CD4-positive, alpha-beta T cell treated with Interleukin-17A for 4 hours (primary cell): ENCODE results near the gene ZNF200.
"Not testable (repeated sequence)": the region's sequence is repeated elsewhere in the genome, so short reads cannot be mapped to it uniquely, and the experiment has no call there.

ENCODE experiments used
- DNase-seq: peaks from one replicate; pipeline ENCODE4 v3.0.0-alpha.2; 2020; ENCODE audit warnings: mixed read lengths

The ZNF200 gene

DNA sequence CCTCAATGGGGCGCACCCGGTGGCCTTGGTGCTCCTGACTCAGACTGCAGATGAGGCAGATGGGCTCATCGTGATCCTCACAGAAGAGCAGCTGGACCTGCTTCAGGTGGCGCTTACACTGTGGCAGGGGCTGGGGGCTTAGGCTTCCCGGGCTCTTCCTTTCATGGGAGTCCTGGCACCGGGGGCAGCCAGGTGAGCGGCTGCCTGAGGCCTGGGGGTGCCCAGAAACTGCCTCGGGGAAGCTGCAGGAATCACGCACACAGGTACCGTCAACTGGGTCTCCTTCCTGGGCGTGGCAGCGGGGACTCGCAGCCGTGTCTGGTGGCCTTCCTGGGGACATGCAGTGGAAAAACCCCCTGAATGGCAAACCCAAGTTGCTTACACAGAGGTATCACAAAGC is 14.5 kb upstream of the ZNF200 start:
- no peak for DNase-seq

DNA sequence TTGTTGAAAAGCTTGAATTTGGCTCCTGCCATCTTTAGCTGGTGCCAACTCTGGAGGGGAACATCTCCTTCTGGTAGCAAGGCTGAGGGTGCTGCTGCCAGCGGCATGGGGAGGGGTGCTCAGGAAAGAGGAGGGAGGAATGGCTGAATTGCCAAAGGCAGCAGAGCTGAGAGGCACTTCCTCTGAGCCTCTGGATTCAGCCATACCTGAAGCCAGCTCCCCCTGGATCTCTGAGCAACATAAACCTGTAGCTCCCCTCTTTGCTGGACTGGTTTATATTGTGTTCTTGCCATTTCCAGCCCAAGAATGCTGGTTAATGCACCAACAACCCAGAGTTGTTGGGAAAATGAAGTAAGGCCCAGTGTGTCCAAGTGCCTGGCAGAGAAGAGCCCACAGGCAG is 14.1 kb upstream of the ZNF200 start:
- DNase-seq, result no peak

DNA sequence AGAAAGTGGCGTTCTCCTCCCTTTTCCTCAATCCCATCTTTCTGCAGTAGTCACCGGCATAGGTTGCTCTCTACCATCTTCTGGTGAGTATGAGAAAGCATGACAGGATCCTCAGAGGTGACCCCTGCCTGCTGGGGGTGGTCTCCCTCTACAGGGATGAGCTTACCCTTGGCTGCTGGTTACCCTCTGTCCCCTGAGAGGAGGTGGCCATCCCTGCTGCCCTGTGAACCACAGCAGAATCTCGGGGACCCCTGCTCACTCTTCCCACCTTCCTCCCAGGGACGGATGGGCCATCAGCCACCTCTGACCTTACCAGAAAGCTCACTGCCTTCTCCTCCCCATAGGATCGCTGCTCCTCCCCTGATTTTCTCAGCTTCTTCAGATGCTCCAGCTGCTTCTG is 13.6 kb upstream of the ZNF200 start:
- DNase-seq, result no peak

DNA sequence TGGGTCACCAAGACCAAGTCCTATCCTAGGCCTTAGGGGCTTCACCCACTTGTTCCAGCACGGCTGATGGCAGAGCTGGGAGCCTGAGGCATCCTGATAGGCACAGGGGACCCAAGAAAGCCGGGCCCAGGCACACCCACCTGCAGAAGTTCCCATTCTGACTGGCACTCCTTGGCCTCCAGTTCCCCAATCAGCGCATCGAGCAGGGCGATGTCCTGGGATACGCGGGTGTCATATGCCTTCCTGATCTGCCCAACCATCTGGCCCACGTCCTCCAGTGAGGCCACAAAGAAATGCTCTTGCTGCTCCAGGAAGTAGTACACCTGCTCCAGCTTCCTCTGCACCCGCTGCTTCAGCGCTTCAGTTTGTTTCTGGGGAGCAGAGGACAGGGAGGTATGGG is 11.9 kb upstream of the ZNF200 start:
- DNase-seq, result no peak

DNA sequence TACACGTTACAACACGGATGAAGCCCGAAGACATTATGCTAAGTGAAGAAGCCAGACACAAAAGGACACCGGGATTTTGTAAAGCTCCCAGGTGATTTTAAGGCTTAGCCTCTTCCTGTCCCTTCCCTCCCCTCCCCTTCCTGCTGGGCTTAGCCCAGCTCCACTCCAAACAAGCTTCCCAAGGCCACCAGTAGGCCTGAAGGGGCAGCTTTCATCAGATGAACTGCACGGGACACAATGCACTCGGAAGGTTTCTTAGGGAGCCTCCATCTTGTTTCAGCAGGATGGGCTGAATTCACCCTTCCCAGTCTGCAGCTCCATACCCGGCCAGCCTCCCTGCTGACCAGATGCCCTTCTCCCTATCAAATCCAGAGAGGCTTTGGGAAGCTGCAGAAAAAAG is 11.0 kb upstream of the ZNF200 start:
- DNase-seq, result no peak

DNA sequence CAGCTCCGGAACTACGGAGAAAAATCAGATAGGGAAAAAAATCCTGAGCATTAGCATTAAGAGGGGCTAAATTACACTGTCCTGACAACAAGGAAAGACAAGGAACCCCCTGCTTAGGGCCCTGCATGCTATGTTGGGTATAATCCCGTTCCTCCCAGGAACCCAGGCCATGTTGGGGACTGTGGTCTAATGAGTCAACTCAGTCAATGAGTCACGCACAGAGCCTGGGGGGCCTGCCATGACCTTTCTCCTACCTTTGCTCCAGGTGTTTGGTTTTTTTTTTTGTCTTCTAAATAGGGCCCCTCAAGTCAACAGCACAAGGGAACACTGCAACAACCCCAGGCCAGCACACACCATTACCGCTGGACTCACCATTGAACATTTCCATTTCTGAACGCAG is 8.9 kb upstream of the ZNF200 start:
- no peak for DNase-seq

DNA sequence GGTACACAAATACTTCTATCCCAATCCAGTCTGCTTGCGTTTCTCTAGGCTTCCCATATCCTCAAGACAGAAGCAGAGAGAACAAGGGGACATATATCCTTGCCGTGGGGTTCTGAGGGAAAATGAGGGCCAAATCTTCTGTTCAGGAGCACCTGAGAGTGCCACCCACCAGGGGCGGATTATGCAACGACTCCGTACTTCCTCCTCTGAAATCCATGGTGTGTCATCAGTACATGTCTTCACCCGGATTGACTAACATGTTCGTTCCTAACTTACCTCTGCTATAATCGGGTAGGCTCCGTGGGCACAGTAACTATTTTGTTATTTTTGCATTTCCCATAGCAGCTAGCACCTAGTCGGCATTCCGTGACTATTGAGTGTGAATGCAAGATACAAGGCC is 7.8 kb upstream of the ZNF200 start:
- no peak for DNase-seq

DNA sequence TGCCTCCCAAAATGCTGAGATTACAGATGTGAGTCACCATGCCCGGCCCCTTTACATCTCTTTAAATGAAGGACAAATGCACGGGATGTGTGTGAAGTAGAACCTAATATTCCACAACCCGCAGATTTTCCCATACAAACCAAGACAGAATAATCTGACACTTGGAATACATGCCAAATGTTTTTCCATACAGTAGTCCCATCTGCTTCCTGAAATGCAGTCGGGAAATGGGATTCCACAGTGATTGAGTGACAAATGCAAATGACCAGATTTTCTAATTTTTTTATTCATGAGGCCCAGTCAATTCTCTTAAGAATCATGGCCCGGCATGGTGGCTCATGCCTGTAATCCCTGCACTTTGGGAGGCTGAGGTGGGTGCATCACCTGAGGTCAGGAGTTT is 6.8 kb upstream of the ZNF200 start:
- no peak for DNase-seq

DNA sequence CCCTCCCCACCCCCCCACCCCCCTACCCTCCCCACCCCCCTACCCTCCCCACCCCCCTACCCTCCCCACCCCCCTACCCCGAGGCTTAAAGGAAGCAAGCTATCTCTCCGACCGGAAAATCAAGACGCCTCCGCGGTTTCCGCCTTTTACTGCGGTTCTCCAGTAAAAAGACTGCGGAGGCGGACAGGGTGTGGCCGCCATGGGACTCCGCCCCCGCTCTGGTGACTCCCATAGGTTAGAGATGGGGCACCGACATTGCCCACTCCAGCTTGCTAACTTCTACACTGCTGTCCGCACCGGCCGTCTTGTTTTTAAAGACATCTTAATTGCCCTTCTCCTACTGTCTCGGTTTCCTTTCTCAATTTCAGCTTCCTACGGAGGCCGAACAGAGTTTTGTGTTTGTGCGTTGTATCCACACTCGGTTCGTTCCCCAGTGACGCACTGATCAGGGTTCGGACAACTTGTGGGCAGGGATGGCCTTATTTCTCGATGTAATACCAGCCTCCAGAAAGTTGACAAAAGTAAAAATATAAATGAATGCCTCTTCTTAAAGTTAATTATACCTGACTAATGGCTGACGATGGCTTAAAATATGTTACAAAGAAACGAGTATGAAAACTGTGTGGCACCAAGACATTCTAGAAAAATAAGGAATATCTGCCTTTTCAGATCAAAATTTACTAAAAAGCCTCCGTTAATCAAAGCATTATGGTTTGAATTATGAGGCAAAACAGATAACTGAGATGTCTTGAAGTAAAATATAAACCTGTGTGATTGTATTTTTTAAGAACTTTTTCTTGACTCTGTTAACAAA is 1.1 kb upstream of the ZNF200 start:
- DNase-seq, result peak; percentile 36

DNA sequence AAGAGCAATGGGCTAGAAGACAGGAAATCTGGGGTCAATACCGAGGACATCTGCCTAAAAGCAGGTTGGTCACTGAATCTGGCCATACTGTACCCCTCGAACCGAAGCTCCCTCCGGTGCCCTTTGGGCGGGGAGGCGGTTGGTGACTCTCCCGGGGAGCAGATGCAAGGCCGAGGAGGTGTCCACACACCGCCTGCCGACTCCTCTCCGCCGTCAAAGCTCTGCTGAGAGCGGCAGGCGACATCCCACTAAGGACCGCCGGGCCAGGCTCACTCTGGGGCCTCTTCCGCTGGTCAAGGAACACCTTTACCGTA is 458 bp downstream of the ZNF200 start:
- DNase-seq, result no peak

DNA sequence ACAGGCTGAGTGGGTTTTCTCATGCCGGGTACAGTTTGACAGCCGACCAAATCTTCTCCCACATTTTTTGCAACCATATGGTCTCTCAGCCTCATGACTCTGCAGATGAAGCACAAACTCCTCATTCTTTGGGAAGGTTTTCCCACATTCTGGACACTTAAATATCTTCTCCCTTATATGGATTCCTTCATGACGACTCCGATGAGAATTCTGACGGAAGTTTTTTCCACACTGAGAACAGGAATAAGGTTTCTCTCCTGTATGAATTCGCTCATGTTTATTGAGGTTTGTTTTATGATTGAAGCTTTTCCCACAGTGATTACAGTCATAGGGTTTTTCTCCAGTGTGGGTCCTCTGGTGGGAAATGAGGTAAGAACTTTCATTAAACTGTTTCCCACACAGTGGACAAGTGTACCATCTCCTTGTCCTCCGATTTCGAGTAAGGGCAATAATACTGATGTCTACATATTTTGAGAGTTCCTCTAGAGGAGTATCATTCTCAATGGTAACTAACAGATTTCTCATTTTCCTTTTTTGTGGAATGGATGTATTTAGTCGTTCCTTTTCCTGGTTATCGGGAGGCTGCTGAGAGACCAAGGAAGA is 10.9 kb downstream of the ZNF200 start:
- no peak for DNase-seq

DNA sequence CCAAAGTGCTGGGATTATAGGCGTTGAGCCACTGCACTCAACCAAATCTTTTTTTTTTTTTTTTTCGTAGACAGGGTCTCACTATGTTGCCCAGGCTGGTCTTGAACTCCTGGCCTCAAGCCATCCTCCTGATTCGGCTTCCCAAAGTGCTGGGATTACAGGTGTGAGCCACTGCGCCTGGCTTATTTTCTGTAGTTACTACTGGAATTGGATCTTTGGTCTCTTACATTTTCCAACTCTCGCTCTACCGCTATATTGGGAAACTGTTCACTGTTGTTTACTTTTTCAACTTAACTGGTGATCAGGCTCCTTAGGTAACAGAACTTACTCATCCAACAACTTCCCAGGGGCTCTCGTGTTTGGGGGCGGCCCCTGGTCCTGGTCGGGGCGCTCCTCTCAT is 14.1 kb downstream of the ZNF200 start:
- DNase-seq, result no peak

DNA sequence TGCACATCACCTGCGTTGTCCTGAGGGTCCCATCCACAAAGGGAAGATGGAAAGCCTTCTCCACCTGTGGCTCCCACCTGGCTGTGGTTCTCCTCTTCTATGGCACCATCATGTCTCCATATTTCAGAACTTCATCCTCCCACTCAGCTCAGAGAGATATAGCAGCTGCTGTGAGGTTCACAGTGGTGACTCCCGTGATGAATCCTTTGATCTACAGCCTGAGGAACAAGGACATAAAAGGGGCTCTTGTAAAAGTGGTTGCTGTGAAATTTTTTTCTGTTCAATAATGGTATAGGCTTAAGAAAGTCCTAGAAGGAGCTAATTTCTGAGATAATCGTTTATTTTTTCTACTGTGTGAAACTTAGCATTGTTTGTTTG is 18.7 kb downstream of the ZNF200 start:
- peak; percentile 25 for DNase-seq

DNA sequence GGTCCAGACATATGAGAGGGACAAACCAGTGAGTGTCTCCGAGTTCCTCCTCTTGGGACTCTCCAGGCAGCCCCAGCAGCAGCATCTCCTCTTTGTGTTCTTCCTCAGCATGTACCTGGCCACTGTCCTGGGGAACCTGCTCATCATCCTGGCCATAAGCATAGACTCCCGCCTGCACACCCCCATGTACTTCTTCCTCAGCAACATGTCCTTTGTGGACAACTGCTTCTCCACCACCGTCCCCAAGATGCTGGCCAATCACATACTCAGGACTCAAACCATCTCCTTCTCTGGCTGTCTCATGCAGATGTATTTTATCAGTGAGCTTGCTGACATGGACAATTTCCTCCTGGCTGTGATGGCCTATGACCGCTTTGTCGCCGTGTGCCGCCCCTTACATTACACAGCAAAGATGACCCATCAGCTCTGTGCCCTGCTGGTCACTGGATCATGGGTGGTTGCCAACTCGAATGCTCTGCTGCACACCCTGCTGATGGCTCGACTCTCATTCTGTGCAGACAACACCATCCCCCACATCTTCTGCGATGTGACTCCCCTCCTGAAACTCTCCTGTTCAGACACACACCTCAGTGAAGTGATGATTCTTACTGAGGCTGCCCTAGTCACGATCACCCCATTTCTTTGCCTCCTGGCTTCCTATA is 19.2 kb downstream of the ZNF200 start:
- DNase-seq, result peak; percentile 20

DNA sequence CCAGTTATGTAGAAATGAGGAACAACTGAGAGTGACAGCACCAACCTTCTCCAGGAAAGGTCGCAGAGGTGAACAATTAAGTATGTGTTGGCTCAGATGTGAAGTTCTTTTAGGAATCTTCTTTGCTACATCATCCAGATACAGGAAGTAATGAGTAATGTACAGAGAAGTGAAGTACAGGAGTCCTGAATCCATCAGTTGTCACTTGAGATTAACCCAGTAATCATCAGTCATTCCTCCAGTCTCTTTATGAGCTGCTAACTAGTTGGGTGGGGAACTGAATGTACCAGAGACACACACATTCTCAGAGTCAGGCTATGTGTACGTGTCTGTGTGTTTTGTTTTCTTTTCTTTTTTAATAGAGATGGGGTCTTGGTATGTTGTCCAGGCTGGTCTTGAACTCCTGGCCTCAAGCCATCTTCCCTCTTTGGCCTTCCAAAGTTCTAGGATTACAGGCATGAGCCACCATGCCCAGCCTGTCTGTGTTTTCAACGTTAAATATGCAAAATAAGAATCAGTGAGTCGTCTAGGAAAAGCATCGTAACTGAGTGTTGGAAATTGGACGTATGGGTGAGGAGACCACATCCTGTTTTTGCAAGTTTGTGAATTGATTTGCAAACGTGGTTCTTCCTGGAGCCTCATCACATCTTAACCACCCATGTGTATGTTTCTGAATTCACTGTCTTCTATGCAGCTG is 19.9 kb downstream of the ZNF200 start:
- DNase-seq, result peak; percentile 38

DNA sequence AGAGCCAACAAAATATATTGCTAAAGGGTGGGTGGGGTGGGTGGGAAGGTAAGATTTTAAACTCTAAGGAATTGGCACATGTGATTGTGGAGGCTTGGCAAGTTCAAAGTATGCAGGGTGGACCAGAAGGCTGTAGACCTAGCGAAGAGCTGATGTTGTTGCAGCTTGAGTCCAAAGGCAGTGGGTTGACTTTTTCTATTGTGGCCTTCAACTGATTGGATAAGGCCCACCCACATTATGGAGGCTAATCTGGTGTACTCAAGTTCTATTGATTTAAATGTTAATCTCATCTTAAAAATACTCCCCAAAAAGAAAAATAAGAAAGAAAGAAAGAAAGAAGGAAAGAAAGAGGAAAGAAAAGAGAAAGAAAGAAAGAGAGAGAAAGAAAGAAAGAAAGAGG is 22.4 kb downstream of the ZNF200 start:
- no peak for DNase-seq

DNA sequence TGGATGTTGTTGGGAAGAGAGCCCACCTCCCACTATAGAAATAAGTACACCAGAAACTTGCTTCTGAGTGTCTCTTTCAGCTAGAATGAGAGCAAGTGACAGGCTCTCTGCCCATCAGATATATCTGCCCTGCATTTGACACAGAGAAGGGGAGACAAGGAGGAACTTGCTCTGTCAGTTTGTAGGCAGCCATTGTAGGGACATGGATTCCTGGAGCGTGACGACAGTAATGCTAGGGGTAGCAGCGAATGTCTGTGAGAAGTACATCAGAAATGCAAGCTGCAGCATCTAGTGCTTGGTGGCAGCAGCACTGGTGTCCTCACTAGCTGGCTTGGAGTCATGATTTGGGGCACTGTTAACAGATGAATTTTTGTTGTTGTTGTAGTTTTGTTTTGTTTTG is 23.0 kb downstream of the ZNF200 start:
- DNase-seq, result no peak

DNA sequence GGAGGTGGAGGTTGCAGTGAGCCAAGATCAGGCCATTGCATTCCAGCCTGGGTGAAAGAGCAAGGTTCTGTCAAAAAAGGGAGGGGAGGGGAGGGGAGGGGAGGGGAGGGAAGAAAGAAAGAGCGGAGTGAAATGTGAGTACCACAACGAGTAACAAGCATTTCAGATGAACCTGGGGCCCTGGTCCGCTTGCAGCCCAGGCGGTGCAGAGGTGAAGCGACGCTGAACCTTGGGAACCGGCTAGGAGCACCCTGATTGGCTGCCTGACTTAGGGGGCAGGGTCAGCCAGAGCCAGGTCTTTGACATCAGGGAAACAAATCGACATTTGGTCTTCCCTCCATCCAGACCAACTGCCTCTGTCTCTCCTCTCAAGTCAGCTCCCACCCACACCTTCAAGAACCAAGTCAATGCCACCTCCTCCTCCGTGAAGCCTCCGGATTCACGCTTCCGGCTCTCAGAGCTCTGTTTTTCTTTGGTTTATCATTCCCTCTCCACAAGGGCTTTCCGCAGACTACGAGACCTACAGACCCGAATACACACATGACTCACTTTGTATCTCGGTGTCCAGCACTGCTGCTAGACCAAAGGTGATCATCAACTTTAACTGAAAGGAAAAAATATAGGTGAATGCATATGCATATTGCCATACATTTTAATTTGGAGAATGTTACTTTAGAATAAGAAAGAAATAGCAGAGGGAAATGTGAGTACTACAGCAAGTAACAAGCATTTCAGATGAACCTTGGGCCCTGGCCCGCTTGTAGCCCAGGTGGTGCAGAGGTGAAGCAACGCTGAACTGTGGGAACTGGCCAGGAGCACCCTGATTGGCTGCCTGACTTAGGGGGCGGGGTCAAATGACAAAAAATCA is 27.6 kb downstream of the ZNF200 start:
- DNase-seq, result no peak

DNA sequence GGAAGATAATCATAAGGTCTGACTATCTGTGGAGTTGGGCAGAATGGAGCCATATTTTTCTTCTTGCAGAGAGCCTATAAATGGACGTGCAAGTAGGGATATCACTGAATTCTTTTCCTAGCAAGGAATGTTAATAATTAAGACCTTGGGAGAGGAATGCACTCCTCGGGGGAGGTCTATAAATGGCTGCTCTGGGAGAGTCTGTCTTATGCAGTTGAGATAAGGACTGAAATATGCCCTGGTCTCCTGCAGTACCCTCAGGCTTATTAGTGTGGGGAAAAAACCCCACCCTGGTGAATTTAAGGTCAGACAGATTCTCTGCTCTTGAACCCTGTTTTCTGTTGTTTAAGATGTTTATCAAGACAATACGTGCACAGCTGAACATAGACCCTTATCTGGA is 29.0 kb downstream of the ZNF200 start:
- DNase-seq, result not testable (repeated sequence)

DNA sequence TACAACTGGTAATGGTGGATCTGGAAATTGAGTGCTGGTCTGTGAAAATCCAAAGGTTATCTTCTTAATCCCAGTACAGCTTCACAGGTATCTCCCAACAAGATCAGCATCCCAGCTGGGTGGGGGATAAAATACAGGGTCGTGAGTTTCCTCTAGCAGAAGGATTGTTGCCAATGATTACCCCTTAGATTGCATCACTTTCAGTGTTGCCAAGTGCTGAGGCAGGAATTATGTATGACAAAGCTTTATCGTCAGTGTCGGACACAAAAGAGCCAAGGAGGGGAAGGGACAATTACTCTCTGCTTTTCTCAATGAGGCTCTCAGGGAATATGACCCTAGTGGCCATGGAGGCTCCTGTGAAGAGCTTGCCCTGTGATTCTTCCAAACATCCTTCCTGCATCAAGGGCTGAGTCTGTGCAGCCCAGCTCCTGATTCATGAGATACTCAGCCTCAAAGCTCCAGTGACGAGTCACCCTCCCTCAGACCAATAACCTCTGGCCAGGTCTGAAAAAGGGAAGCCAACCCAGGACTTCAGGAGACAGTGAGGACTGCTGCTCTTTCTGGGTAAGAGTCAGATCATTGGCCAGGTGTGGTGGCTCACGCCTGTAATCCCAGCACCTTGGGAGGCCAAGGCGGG is 31.9 kb downstream of the ZNF200 start:
- DNase-seq, result no peak

DNA sequence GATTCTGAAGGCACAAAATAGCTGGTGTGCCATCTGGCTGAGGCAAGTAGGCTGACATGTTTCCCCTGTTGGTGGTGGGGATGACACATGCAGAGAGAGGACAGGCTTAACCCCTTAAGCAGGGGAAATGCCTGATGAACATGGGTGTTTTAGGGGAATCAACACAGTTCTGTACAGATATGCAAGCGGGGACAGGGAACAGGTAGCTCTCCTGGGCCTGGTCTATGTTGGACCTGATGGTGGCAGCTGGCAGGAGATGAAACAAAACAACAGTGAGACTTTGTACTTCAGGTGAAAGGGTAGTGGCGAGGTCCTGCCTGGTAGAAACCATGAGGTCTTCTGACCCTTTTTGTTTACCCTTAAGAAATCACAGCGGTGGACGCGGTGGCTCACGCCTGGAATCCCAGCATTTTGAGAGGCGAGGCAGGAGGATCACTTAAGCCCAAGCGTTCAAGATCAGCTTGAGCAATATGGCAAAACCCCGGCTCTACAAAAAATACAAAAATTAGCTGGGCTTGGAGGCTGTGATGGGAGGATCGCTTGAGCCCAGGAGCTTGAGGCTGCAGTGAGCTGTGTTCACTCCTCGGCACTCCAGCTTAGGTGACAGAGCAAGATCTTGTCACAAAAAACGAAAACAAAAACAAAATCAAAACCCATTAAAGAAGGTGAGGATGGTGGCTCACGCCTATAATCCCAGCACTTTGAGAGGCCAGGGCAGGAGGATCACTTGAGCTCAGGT is 36.5 kb downstream of the ZNF200 start:
- DNase-seq, result no peak
